Type B pancreatic cell (in vitro differentiated cells): ENCODE data around the gene TSPYL4. TPM values are rescaled to one million over a fixed set of nuclear protein-coding genes. Genes with fewer than 3 reads are reported as not detected.
"Not testable (repeated sequence)": the region's sequence is repeated elsewhere in the genome, so short reads cannot be mapped to it uniquely, and the experiment has no call there.

Experiments
- DNase-seq: peaks from one replicate; pipeline ENCODE4 v3.0.0; 2021; ENCODE audit warnings: mixed read lengths; ENCODE audit not compliant: unreplicated experiment; ENCODE audit errors: extremely low spot score
- H3K27ac Mint-ChIP-seq: 2 replicates; pipeline ENCODE4 v1.8.0; 2021; ENCODE audit warnings: mild to moderate bottlenecking, mixed read lengths
- H3K27me3 Mint-ChIP-seq: 2 replicates; pipeline ENCODE4 v1.8.0; 2021; ENCODE audit warnings: mixed read lengths
- H3K36me3 Mint-ChIP-seq: 2 replicates; pipeline ENCODE4 v1.8.0; 2021; ENCODE audit warnings: mixed read lengths
- H3K4me1 Mint-ChIP-seq: one replicate; pipeline ENCODE4 v1.8.0; 2021; ENCODE audit warnings: mixed read lengths; ENCODE audit not compliant: unreplicated experiment
- H3K4me3 Mint-ChIP-seq: 2 replicates; pipeline ENCODE4 v1.8.0; 2021; ENCODE audit warnings: mild to moderate bottlenecking, mixed read lengths
- H3K9me3 Mint-ChIP-seq: 2 replicates; pipeline ENCODE4 v1.8.0; 2021; ENCODE audit warnings: mixed read lengths
- total RNA-seq: library from RNA; stranded (reverse); gene quantifications from 2 replicates; pipeline ENCODE4 v1.2.1, GENCODE V29; 2021; ENCODE audit warnings: low replicate concordance
- TF ChIP-seq, protein P1 (sequence below): fragments of 200-600 bp; sonication (generic); conservative IDR thresholded peaks from 2 replicates; pipeline ENCODE4 v1.5.0; 2021; ENCODE audit warnings: antibody characterized with exemption, mild to moderate bottlenecking

TSPYL4 gene
- total RNA-seq, 1 donor from 2014 or later: 46.7 TPM

DNA sequence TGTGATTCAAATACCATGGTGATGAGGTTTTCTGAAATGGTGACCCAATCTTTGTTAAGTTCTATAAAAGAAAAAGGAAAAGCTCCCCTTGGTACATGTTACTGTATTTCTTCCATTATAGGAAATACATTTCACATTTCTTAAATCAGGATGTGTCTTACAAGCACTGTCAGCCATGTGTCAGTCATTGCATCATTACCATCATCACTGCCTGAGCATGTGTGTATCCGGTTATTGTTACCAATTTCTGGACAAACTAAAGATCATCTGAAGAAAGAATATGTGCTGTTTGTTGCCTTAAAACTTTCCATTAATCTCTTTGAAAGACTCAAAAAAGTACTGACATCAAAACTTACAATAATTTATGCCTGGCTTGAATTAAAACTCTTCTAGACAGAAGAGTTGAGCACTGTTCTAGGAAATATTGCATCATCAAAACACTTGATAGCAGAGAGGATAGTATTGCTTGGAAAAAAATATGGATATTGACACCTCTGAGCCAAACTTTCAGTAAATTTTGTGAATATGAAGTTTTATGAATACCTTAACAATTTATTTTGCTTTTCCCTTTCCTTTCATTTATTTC, 33.0 kb upstream of the TSPYL4 start:
- H3K9me3 Mint-ChIP-seq: no peaks in the 10 kb centered on the region
- no peaks in the 10 kb centered on the region for H3K36me3 Mint-ChIP-seq
- TF ChIP-seq, protein P1, sequence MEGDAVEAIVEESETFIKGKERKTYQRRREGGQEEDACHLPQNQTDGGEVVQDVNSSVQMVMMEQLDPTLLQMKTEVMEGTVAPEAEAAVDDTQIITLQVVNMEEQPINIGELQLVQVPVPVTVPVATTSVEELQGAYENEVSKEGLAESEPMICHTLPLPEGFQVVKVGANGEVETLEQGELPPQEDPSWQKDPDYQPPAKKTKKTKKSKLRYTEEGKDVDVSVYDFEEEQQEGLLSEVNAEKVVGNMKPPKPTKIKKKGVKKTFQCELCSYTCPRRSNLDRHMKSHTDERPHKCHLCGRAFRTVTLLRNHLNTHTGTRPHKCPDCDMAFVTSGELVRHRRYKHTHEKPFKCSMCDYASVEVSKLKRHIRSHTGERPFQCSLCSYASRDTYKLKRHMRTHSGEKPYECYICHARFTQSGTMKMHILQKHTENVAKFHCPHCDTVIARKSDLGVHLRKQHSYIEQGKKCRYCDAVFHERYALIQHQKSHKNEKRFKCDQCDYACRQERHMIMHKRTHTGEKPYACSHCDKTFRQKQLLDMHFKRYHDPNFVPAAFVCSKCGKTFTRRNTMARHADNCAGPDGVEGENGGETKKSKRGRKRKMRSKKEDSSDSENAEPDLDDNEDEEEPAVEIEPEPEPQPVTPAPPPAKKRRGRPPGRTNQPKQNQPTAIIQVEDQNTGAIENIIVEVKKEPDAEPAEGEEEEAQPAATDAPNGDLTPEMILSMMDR: no peak
- H3K27me3 Mint-ChIP-seq: no peaks in the 10 kb centered on the region
- DNase-seq: no peak
- H3K4me3 Mint-ChIP-seq: no peak overlapping the region
- H3K27ac Mint-ChIP-seq: no peak overlapping the region
- H3K4me1 Mint-ChIP-seq: peaks cover 10% of the 10 kb centered on the region

DNA sequence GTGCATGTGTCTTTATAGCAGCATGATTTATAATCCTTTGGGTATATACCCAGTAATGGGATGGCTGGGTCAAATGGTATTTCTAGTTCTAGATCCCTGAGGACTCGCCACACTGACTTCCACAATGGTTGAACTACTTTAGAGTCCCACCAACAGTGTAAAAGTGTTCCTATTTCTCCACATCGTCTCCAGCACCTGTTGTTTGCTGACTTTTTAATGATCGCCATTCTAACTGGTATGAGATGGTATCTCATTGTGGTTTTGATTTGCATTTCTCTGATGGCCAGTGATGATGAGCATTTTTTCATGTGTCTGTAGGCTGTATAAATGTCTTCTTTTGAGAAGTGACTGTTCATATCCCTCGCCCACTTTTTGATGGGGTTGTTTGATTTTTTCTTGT, 31.1 kb upstream of the TSPYL4 start:
- not testable (repeated sequence) for DNase-seq, H3K27me3 Mint-ChIP-seq, H3K36me3 Mint-ChIP-seq, H3K27ac Mint-ChIP-seq, H3K9me3 Mint-ChIP-seq, H3K4me3 Mint-ChIP-seq
- peaks cover 18% of the 10 kb centered on the region for H3K4me1 Mint-ChIP-seq

DNA sequence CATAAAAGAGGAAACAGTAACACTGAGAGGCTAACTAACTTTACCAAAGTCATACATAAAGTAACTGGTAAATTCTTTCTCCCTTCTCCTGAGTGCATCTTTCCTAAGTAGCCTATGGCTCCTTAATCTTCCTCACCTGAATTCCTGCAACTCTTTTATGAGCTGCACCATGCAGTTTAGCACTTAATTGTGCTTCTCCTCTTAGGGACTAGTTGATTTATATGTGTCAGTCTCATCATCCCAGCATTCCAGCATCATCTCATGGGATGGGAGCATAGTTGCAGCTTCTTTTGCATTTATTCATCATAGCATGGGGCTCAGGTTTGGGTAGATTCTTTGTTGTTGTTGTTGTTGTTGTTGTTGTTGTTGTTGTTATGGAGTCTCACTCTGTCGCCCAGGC, 29.3 kb upstream of the TSPYL4 start:
- no peak for DNase-seq
- H3K9me3 Mint-ChIP-seq: no peaks in the 10 kb centered on the region
- peaks cover 23% of the 10 kb centered on the region for H3K4me1 Mint-ChIP-seq
- H3K36me3 Mint-ChIP-seq: peaks cover 6% of the 10 kb centered on the region
- no peak overlapping the region for H3K4me3 Mint-ChIP-seq
- no peak overlapping the region for H3K27ac Mint-ChIP-seq
- TF ChIP-seq, protein P1: no peak
- H3K27me3 Mint-ChIP-seq: no peaks in the 10 kb centered on the region

DNA sequence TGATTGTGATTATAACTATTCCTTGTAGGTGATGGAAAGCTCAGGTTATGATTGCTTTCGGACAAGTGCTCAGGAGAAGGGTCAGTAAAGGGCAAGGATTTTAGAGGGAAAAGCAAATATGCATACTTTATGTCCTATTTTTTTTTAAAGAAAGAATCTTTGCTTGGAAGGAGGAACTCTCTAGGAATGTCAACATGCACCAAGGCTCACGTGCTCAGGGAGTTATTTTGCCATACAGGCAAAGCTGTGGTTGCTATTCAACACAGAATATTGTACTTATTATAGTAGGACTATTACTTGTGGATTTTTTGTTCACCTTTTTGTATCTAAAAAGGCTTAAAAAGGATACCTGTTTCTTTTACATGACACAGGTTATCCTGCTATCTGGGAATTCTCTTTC, 28.8 kb upstream of the TSPYL4 start:
- TF ChIP-seq, protein P1: no peak
- Mint-ChIP-seq H3K27me3 (no peaks in the 10 kb centered on the region), H3K4me3 (no peak overlapping the region), H3K9me3 (no peaks in the 10 kb centered on the region), H3K27ac (no peak overlapping the region), H3K36me3 (peaks cover 10% of the 10 kb centered on the region), H3K4me1 (peaks cover 27% of the 10 kb centered on the region)
- DNase-seq: no peak

DNA sequence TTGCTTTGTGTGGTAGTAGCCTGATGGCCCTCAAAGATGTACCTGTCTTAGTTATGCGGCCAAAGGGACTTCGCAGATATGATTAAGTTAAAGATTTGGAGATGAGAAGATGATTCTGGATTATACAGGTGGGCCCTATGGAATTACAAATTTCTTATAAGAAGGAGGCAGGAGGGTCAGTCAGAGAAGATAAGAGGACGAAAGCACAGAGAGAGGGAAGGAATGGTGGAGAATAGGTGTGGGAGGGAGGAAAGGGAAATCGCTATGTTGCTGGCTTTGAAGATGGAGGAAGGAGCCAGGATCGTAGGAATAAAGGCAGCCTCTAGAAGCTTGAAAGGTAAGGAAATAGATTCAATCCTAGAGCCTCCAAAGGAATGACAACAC, 27.1 kb upstream of the TSPYL4 start:
- H3K27me3 Mint-ChIP-seq: no peaks in the 10 kb centered on the region
- DNase-seq: no peak
- H3K4me3 Mint-ChIP-seq: peak overlapping the region; percentile 99
- H3K4me1 Mint-ChIP-seq: peaks cover 43% of the 10 kb centered on the region
- TF ChIP-seq, protein P1: no peak
- H3K27ac Mint-ChIP-seq: peak overlapping the region; percentile 100
- H3K36me3 Mint-ChIP-seq: peaks cover 22% of the 10 kb centered on the region
- no peaks in the 10 kb centered on the region for H3K9me3 Mint-ChIP-seq

DNA sequence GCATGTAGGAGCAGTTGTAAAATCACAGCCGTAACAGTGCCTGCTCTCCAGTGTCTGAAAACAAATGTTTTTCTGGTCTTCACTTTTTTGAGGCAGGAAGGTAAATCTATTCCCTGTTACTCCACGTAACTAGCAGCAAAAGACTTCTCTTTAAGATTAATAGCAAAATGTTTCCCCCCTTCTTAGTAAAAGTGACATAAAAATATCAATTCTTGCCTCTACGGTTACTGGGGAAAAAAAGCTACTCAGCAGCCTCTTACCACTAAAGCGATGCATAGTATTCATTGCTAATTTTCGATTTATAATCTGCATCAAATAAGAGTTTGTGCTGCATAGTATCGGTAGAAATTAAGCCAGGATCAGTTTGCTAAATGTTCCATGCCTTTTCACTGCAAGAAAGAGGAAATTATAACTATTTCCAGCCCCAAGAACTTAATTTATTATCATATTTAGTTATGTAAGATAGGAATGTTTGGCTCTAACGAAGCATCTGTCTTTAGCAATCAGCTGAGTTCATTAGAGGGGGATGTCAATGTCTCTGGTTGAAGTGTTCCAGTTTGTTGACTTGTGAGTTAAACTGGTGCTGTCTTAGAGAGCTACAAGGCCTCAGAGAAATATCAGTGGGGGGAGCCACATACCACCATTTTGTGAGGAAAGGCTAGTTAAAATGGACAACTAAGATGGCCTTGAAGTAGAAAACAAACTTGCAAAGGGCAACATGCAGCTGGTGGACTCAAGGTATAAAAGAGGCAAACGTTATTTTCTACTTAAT, 26.5 kb upstream of the TSPYL4 start:
- Mint-ChIP-seq H3K4me1 (peaks cover 46% of the 10 kb centered on the region), H3K4me3 (peak overlapping the region; percentile 99), H3K36me3 (peaks cover 24% of the 10 kb centered on the region), H3K27me3 (no peaks in the 10 kb centered on the region), H3K27ac (peak overlapping the region; percentile 100), H3K9me3 (no peaks in the 10 kb centered on the region)
- TF ChIP-seq, protein P1: no peak
- no peak for DNase-seq
